Thymus (tissue), 11 donors: Measurements from ENCODE around the gene PSMB11. TPM values are rescaled to one million over a fixed set of nuclear protein-coding genes. Genes with fewer than 3 reads are reported as not detected.
"Not testable (repeated sequence)": the region's sequence is repeated elsewhere in the genome, so short reads cannot be mapped to it uniquely, and the experiment has no call there.

Experiments
- DNase-seq, 9 donors: peaks; one replicate each; pipeline ENCODE4 v3.0.0-alpha.2; 2013; ENCODE audit warnings: low spot score in 9 of 9, low read depth in 6 of 9, missing footprints in 1 of 9
- H3K27ac ChIP-seq, 2 donors: one replicate each; pipeline ENCODE4 v1.5.1; 2013; ENCODE audit warnings: control low read depth in 1 of 2, low read depth in 1 of 2, low read length in 1 of 2, mild to moderate bottlenecking in 1 of 2, moderate library complexity in 1 of 2
- H3K27me3 ChIP-seq, 2 donors: one replicate each; pipeline ENCODE4 v1.5.1; 2013; ENCODE audit warnings: low read length in 1 of 2; ENCODE audit not compliant: control insufficient read depth in 2 of 2, insufficient read depth in 1 of 2
- H3K36me3 ChIP-seq, 2 donors: one replicate each; pipeline ENCODE4 v1.5.1; 2013; ENCODE audit warnings: low read length in 1 of 2, mild to moderate bottlenecking in 1 of 2, moderate library complexity in 1 of 2; ENCODE audit not compliant: control insufficient read depth in 2 of 2, insufficient read depth in 2 of 2
- H3K4me1 ChIP-seq, 2 donors: one replicate each; pipeline ENCODE4 v1.5.1; 2013; ENCODE audit warnings: low read length in 2 of 2; ENCODE audit not compliant: control insufficient read depth in 2 of 2, insufficient read depth in 2 of 2
- H3K4me3 ChIP-seq, 2 donors: one replicate each; pipeline ENCODE4 v1.5.1; 2013; ENCODE audit warnings: low read length in 2 of 2, control low read depth in 1 of 2, mild to moderate bottlenecking in 1 of 2
- H3K9me3 ChIP-seq, 2 donors: one replicate each; pipeline ENCODE4 v1.5.1; 2013; ENCODE audit warnings: low read length in 1 of 2, mild to moderate bottlenecking in 1 of 2; ENCODE audit not compliant: control insufficient read depth in 2 of 2, insufficient read depth in 1 of 2
- WGBS: extraction: QIAGEN DNeasy Blood & Tissue Kit; methylation state at CpG from one replicate; pipeline ENCODE4 v1.1.7; 2013; 5-methylcytosine and 5-hydroxymethylcytosine counted together
- polyA plus RNA-seq: library from polyadenylated mRNA; stranded (reverse); fragments of 200-250 nt; gene quantifications from one replicate; pipeline ENCODE4 v1.2.3, GENCODE V29; 2013
- total RNA-seq: library from RNA; stranded (reverse); fragments of 120-200 nt; gene quantifications from one replicate; pipeline ENCODE4 v1.2.4, GENCODE V29; 2013
- donor health status: healthy.

PSMB11 gene
- total and polyA plus RNA-seq, 2 donors: 0.62 to 48.7 TPM

GRCh38 chr14:23009483-23009938 lies 32.5 kb upstream of the PSMB11 start:
- no peaks in the 10 kb centered on the region for H3K9me3 ChIP-seq
- H3K36me3 ChIP-seq: no peaks in the 10 kb centered on the region
- DNase-seq: no peak
- H3K27ac ChIP-seq: peak overlapping the region; percentile 88 to 91
- WGBS: 3% methylated on average over 8 of the region's 8 CpGs
- H3K27me3 ChIP-seq: no peaks in the 10 kb centered on the region
- H3K4me3 ChIP-seq: peak overlapping the region; percentile 59 to 77
- H3K4me1 ChIP-seq: peaks cover 13 to 27% of the 10 kb centered on the region in 2 donors

- WGBS: 5% methylated on average over 40 of the region's 40 CpGs
- DNase-seq: peak in 7 of 9 donors; percentile 64 to 87 (median 74)
These were observed 31.9 kb upstream of the PSMB11 start, which contains the start of gene C14orf93 for GRCh38 chr14:23009939-23010726. C14orf93 (minus strand) TSS chr14:23010143; CDS start chr14:22999023, 11,120 bp downstream.

GRCh38 chr14:23013054-23013748 lies 28.8 kb upstream of the PSMB11 start:
- Histone ChIP-seq H3K4me1 (peaks cover 5 to 16% of the 10 kb centered on the region in 2 donors), H3K4me3 (no peak overlapping the region), H3K9me3 (no peaks in the 10 kb centered on the region), H3K27ac (peak overlapping the region in 1 of 2 donors; percentile 5), H3K36me3 (no peaks in the 10 kb centered on the region), H3K27me3 (no peaks in the 10 kb centered on the region)
- WGBS: 97% methylated on average over 6 of the region's 6 CpGs
- no peak for DNase-seq

More at GRCh38 chr14:23009939-23010726, 31.9 kb upstream of the PSMB11 start, which contains the start of gene C14orf93:
- H3K27ac ChIP-seq: peak within 1 kb of the TSS; percentile 88 to 91
- no peaks in the 10 kb centered on the region for H3K36me3 ChIP-seq
- no peaks in the 10 kb centered on the region for H3K9me3 ChIP-seq
- H3K4me3 ChIP-seq: peak within 1 kb of the TSS; percentile 59 to 77
- no peaks in the 10 kb centered on the region for H3K27me3 ChIP-seq
- peaks cover 13 to 27% of the 10 kb centered on the region in 2 donors for H3K4me1 ChIP-seq

GRCh38 chr14:23013749-23014054 lies 28.3 kb upstream of the PSMB11 start:
- WGBS: 97% methylated on average over 5 of the region's 5 CpGs
- H3K4me1 ChIP-seq: peaks cover 5 to 11% of the 10 kb centered on the region in 2 donors

GRCh38 chr14:23015618-23016017 lies 26.4 kb upstream of the PSMB11 start:
- H3K27me3 ChIP-seq: no peaks in the 10 kb centered on the region
- H3K36me3 ChIP-seq: no peaks in the 10 kb centered on the region
- WGBS: 91% methylated on average over 4 of the region's 4 CpGs
- DNase-seq: no peak
- H3K27ac ChIP-seq: peak overlapping the region in 1 of 2 donors; percentile 36
- no peak overlapping the region for H3K4me3 ChIP-seq
- no peaks in the 10 kb centered on the region for H3K9me3 ChIP-seq
- peaks cover 0 to 11% of the 10 kb centered on the region in 2 donors for H3K4me1 ChIP-seq

More at GRCh38 chr14:23013749-23014054, 28.3 kb upstream of the PSMB11 start:
- not testable (repeated sequence) for H3K9me3 ChIP-seq, H3K27me3 ChIP-seq, DNase-seq, H3K4me3 ChIP-seq, H3K27ac ChIP-seq, H3K36me3 ChIP-seq

GRCh38 chr14:23017091-23017490 lies 24.9 kb upstream of the PSMB11 start:
- DNase-seq: no peak
- Histone ChIP-seq H3K36me3 (no peaks in the 10 kb centered on the region), H3K4me3 (no peak overlapping the region), H3K4me1 (peaks cover 0 to 11% of the 10 kb centered on the region in 2 donors), H3K27me3 (no peaks in the 10 kb centered on the region), H3K27ac (no peak overlapping the region), H3K9me3 (no peaks in the 10 kb centered on the region)
- WGBS: 98% methylated on average over 5 of the region's 5 CpGs

- no peaks in the 10 kb centered on the region for H3K27me3 ChIP-seq
- no peak overlapping the region for H3K27ac ChIP-seq
- H3K9me3 ChIP-seq: no peaks in the 10 kb centered on the region
- no peak overlapping the region for H3K4me3 ChIP-seq
- H3K36me3 ChIP-seq: no peaks in the 10 kb centered on the region
- H3K4me1 ChIP-seq: peaks cover 0 to 12% of the 10 kb centered on the region in 2 donors
- no peak for DNase-seq
These were observed 23.9 kb upstream of the PSMB11 start for GRCh38 chr14:23018107-23018506.

GRCh38 chr14:23020143-23021128 lies 21.6 kb upstream of the PSMB11 start:
- peak overlapping the region in 1 of 2 donors; percentile 17 for H3K4me3 ChIP-seq
- no peaks in the 10 kb centered on the region for H3K27me3 ChIP-seq
- DNase-seq: peak in 2 of 9 donors; percentile 36 to 69

More at GRCh38 chr14:23020143-23021128, 21.6 kb upstream of the PSMB11 start:
- Histone ChIP-seq H3K9me3 (no peaks in the 10 kb centered on the region), H3K27ac (peak overlapping the region in 1 of 2 donors; percentile 81), H3K36me3 (peaks cover 5 to 10% of the 10 kb centered on the region in 2 donors), H3K4me1 (peaks cover 0 to 17% of the 10 kb centered on the region in 2 donors)
- 88% methylated on average over 7 of the region's 7 CpGs for WGBS
